ENCODE results near the gene SAMM50. TPM values are rescaled to one million over a fixed set of nuclear protein-coding genes. Genes with fewer than 3 reads are reported as not detected.

The SAMM50 gene
- total RNA-seq, 6 donors from 2014 or later = 17.8 to 34.7 (median 25.0) TPM

- Histone ChIP-seq H3K36me3 (no peaks in the 10 kb centered on the region), H3K27me3 (peaks cover 0 to 6% (median 0%) of the 10 kb centered on the region in 4 donors), H3K4me3 (no peak overlapping the region), H3K27ac (peak overlapping the region; percentile 94 to 98 (median 96)), H3K4me1 (peaks cover 51 to 78% (median 55%) of the 10 kb centered on the region in 4 donors), H3K9me3 (no peaks in the 10 kb centered on the region)
- ATAC-seq (ENCODE audit: low FRiP score in 2 of 2) (no peak), DNase-seq (no peak)
- TF ChIP-seq EP300 (IDR thresholded peaks at IDR 0.05) = no peak
- TF ChIP-seq POLR2A (IDR thresholded peaks at IDR 0.05) = no peak
- no peak for TF ChIP-seq POLR2AphosphoS5 (IDR thresholded peaks at IDR 0.05)
- TF ChIP-seq, protein P1, sequence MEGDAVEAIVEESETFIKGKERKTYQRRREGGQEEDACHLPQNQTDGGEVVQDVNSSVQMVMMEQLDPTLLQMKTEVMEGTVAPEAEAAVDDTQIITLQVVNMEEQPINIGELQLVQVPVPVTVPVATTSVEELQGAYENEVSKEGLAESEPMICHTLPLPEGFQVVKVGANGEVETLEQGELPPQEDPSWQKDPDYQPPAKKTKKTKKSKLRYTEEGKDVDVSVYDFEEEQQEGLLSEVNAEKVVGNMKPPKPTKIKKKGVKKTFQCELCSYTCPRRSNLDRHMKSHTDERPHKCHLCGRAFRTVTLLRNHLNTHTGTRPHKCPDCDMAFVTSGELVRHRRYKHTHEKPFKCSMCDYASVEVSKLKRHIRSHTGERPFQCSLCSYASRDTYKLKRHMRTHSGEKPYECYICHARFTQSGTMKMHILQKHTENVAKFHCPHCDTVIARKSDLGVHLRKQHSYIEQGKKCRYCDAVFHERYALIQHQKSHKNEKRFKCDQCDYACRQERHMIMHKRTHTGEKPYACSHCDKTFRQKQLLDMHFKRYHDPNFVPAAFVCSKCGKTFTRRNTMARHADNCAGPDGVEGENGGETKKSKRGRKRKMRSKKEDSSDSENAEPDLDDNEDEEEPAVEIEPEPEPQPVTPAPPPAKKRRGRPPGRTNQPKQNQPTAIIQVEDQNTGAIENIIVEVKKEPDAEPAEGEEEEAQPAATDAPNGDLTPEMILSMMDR (IDR thresholded peaks at IDR 0.05) = no peak
- WGBS, 2 donors = 64 to 74% methylated on average over 7 of the region's 7 CpGs
Observed at GRCh38 chr22:44028091-44028490, 72.8 kb downstream of the SAMM50 start.

DNA sequence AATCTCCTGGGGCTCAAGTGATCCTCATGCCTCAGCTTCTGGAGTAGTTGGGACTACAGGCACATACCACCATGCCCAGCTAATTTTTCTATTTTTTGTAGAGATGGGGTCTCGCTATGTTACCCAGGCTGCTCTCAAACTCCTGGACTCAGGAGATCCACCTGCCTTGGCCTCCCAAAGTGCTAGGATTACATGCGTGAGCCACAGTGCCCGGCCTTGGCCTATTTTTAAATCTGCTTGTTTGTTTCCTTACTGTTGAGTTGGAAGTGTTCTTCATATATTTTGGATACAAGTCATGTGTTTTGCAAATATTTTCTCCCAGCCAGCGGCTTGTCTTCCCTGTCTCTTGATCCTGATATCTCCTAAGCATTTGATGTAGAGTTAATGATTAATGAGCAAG lies 73.8 kb downstream of the SAMM50 start:
- Histone ChIP-seq H3K4me1 (peaks cover 47 to 76% (median 50%) of the 10 kb centered on the region in 4 donors), H3K27me3 (peaks cover 0 to 6% (median 0%) of the 10 kb centered on the region in 4 donors), H3K4me3 (no peak overlapping the region), H3K27ac (peak overlapping the region; percentile 80 to 98 (median 96)), H3K9me3 (no peaks in the 10 kb centered on the region), H3K36me3 (no peaks in the 10 kb centered on the region)
- DNase-seq (no peak), ATAC-seq (ENCODE audit: low FRiP score in 2 of 2) (no peak)
- 75 to 85% methylated on average over 4 of the region's 4 CpGs for WGBS, 2 donors
- TF ChIP-seq EP300 (IDR thresholded peaks at IDR 0.05) (no peak), POLR2A (IDR thresholded peaks at IDR 0.05) (no peak), POLR2AphosphoS5 (IDR thresholded peaks at IDR 0.05) (no peak)
- TF ChIP-seq, protein P1 (IDR thresholded peaks at IDR 0.05) = no peak

DNA sequence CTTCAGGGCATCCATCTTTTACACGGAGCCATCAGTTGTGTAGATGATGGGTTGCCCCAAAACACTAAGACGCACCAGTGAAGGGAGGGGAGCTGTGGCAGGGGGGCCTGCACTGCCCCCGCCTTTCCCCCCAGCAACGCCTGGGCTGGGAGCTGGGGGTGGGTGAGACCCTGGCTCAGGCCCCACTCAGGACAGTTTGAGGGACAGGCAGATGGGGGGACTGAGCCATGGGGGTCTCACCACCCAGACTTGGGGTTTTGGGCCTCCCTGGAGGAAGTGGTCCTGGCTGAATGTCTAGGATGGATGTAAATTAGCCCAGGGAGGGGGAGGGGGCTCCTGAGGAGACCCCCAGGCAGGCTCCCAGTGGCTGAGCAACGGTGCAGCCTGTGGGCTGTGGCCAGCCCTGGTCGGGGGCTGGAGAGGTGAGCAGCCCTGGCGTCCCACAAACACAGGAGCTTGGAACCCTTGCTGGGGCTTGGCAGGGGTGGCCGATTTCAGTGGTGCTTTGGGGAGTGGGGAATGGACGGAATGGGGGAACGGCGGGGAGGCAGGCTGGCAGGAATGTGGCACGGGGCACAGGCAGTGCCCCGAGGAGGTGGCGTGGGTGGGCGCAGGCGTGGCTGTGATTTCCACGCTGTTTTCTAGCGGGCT lies 74.9 kb downstream of the SAMM50 start:
- DNase-seq (peak in 1 of 2 donors; percentile 58), ATAC-seq (ENCODE audit: low FRiP score in 2 of 2) (no peak)
- no peak for TF ChIP-seq POLR2AphosphoS5 (IDR thresholded peaks at IDR 0.05)
- TF ChIP-seq, protein P1 (IDR thresholded peaks at IDR 0.05) = no peak
- TF ChIP-seq POLR2A (IDR thresholded peaks at IDR 0.05) = no peak
- H3K27ac ChIP-seq = peak overlapping the region; percentile 80 to 98 (median 96)
- H3K4me3 ChIP-seq = no peak overlapping the region
- no peaks in the 10 kb centered on the region for H3K9me3 ChIP-seq
- H3K27me3 ChIP-seq = no peaks in the 10 kb centered on the region
- H3K4me1 ChIP-seq = peaks cover 43 to 68% (median 47%) of the 10 kb centered on the region in 4 donors
- 89 to 93% methylated on average over 15 to 18 of the region's 18 CpGs for WGBS, 2 donors
- no peaks in the 10 kb centered on the region for H3K36me3 ChIP-seq

- peak overlapping the region; percentile 80 to 98 (median 96) for H3K27ac ChIP-seq
Observed at GRCh38 chr22:44030702-44031082, 75.5 kb downstream of the SAMM50 start.

More at GRCh38 chr22:44030702-44031082, 75.5 kb downstream of the SAMM50 start:
- no peaks in the 10 kb centered on the region for H3K27me3 ChIP-seq
- H3K36me3 ChIP-seq = no peaks in the 10 kb centered on the region
- DNase-seq (no peak), ATAC-seq (ENCODE audit: low FRiP score in 2 of 2) (no peak)
- no peak overlapping the region for H3K4me3 ChIP-seq
- peaks cover 41 to 63% (median 43%) of the 10 kb centered on the region in 4 donors for H3K4me1 ChIP-seq
- no peaks in the 10 kb centered on the region for H3K9me3 ChIP-seq
- WGBS, 2 donors = 52 to 79% methylated on average over 8 of the region's 8 CpGs
- TF ChIP-seq EP300 (IDR thresholded peaks at IDR 0.05) = no peak
- TF ChIP-seq POLR2A (IDR thresholded peaks at IDR 0.05) = no peak
- TF ChIP-seq, protein P1 (IDR thresholded peaks at IDR 0.05) = no peak
- no peak for TF ChIP-seq POLR2AphosphoS5 (IDR thresholded peaks at IDR 0.05)
